Immature natural killer cell (primary cell): ENCODE measurements around the gene EHBP1L1. TPM values are rescaled to one million over a fixed set of nuclear protein-coding genes. Genes with fewer than 3 reads are reported as not detected.
A peak's percentile ranks its signal among the peaks of the same experiment; 100 is the strongest.

ENCODE experiments used
- DNase-seq, 3 donors: peaks; one replicate each; pipeline ENCODE4 v3.0.0; 2022; ENCODE audit warnings: mixed read lengths in 1 of 3
- H3K27ac Mint-ChIP-seq, 6 donors: one replicate each; pipeline ENCODE4 v1.8.0; 2020; ENCODE audit warnings: mixed read lengths in 6 of 6, mild to moderate bottlenecking in 5 of 6, inconsistent platforms in 4 of 6, moderate library complexity in 3 of 6
- H3K27me3 Mint-ChIP-seq, 3 donors: one replicate each; pipeline ENCODE4 v1.8.0; 2020 to 2021; ENCODE audit warnings: low read depth in 3 of 3, mild to moderate bottlenecking in 3 of 3, mixed read lengths in 3 of 3, moderate library complexity in 3 of 3, inconsistent platforms in 1 of 3
- H3K36me3 Mint-ChIP-seq, 3 donors: one replicate each; pipeline ENCODE4 v1.8.0; 2020; ENCODE audit warnings: mixed read lengths in 3 of 3, inconsistent platforms in 2 of 3, mild to moderate bottlenecking in 2 of 3
- H3K4me1 Mint-ChIP-seq, 2 donors: one replicate each; pipeline ENCODE4 v1.8.0; 2020; ENCODE audit warnings: inconsistent platforms in 2 of 2, mild to moderate bottlenecking in 2 of 2, mixed read lengths in 2 of 2, moderate library complexity in 1 of 2
- H3K4me3 Mint-ChIP-seq, 5 donors: one replicate each; pipeline ENCODE4 v1.8.0; 2020; ENCODE audit warnings: mild to moderate bottlenecking in 5 of 5, mixed read lengths in 5 of 5, inconsistent platforms in 3 of 5, moderate library complexity in 3 of 5
- H3K9me3 Mint-ChIP-seq, 6 donors: one replicate each; pipeline ENCODE4 v1.8.0; 2020; ENCODE audit warnings: mild to moderate bottlenecking in 6 of 6, mixed read lengths in 6 of 6, inconsistent platforms in 4 of 6, moderate library complexity in 3 of 6
- polyA plus RNA-seq, 3 donors: library from polyadenylated mRNA; unstranded; fragments of 300-500 nt; fragmentation: Illumina TruSeq; gene quantifications; one replicate each; pipeline ENCODE4 v1.2.3, GENCODE V29; 2021

EHBP1L1 gene
- polyA plus RNA-seq, 3 donors from 2014 or later = 14.8 to 19.3 (median 17.7) TPM

- Mint-ChIP-seq H3K27ac (no peak overlapping the region), H3K36me3 (no peaks in the 10 kb centered on the region), H3K9me3 (no peaks in the 10 kb centered on the region), H3K27me3 (peaks cover 2 to 8% (median 2%) of the 10 kb centered on the region in 3 donors), H3K4me3 (no peak overlapping the region), H3K4me1 (peaks cover 17% of the 10 kb centered on the region in 2 donors)
- DNase-seq = no peak
These were observed 16.3 kb downstream of the EHBP1L1 start for GRCh38 chr11:65591939-65592857.

- Mint-ChIP-seq H3K4me1 (peaks cover 9 to 10% of the 10 kb centered on the region in 2 donors), H3K36me3 (no peaks in the 10 kb centered on the region), H3K9me3 (no peaks in the 10 kb centered on the region), H3K27me3 (peaks cover 2 to 6% (median 2%) of the 10 kb centered on the region in 3 donors), H3K27ac (peak overlapping the region in 1 of 6 donors; percentile 64), H3K4me3 (no peak overlapping the region)
- no peak for DNase-seq
These were observed 17.1 kb downstream of the EHBP1L1 start for GRCh38 chr11:65592858-65593517.

- Mint-ChIP-seq H3K27me3 (peaks cover 0 to 6% (median 2%) of the 10 kb centered on the region in 3 donors), H3K27ac (peak overlapping the region in 2 of 6 donors; percentile 36 to 74), H3K36me3 (no peaks in the 10 kb centered on the region), H3K4me3 (no peak overlapping the region), H3K9me3 (no peaks in the 10 kb centered on the region), H3K4me1 (peaks cover 1 to 2% of the 10 kb centered on the region in 2 donors)
- DNase-seq = peak; percentile 29 to 51 (median 44)
These were observed 17.9 kb downstream of the EHBP1L1 start for GRCh38 chr11:65593518-65594414.

DNA sequence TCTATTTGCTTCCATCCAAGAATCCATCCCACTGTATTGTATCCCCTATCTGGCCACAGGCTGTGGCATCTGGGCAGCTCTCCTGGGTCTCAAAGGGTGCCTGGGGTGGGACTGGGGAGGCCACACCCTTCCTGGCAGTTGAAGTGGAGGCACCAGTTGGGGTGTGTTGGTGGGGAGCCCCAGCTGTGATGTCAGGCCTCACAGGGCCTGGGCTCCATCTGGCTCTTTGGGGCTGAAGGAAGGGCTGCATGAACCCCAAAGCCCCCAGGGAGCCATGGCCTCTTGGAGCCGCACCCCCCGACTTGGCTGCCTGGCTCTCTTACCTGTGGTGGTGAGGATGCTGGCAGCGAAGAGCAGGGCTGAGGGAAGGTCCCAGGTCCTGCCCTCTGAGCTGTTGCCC lies 19.3 kb downstream of the EHBP1L1 start:
- H3K4me1 Mint-ChIP-seq = peaks cover 0 to 2% of the 10 kb centered on the region in 2 donors
- no peak overlapping the region for H3K4me3 Mint-ChIP-seq
- no peaks in the 10 kb centered on the region for H3K36me3 Mint-ChIP-seq
- no peaks in the 10 kb centered on the region for H3K9me3 Mint-ChIP-seq
- no peak overlapping the region for H3K27ac Mint-ChIP-seq
- DNase-seq = no peak
- H3K27me3 Mint-ChIP-seq = peaks cover 0 to 6% (median 0%) of the 10 kb centered on the region in 3 donors

DNA sequence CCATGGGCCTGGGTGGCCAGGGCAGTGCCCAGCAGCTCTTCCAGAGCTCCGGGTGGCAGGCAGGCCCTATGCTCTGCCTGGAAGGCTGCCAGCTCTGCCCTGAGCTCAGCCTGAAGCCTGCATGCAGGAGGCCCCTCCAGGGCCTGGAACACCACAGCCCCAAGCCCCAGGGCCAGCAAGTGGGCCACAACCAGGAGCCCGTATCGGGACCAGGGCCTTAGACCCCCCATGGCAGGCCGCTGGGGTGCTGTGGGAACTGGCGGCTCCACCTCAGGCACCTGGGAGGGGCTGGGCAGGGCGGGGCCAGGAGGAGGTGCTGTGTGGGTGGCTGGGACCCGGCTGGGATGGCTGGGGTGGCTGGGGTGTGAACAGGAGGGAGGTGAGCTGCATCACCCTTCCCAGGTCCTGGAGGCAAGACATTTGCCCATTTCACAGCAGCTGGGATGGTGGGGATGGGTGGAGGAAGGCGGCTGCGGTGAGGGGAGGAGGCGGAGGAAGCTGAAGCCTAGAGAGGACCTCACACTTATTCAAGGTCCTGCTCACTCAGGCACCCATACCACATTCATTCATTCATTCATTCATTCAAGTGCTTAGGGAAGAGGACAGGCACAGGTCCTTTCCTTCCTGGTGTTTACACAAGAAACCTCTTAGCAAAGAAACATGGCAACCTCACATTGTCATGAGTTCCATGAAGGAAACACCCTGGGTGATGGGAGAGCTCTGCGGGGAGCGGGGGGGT lies 19.9 kb downstream of the EHBP1L1 start, which contains the start of gene KCNK7:
TSS of gene KCNK7 (minus strand) at position 258 of the 739 bp plus-strand sequence. CDS start at position 230, 28 bp downstream.
- H3K4me1 Mint-ChIP-seq = no peaks in the 10 kb centered on the region
- H3K9me3 Mint-ChIP-seq = no peaks in the 10 kb centered on the region
- DNase-seq = no peak
- no peaks in the 10 kb centered on the region for H3K36me3 Mint-ChIP-seq
- peaks cover 0 to 6% (median 0%) of the 10 kb centered on the region in 3 donors for H3K27me3 Mint-ChIP-seq
- H3K4me3 Mint-ChIP-seq = no peak within 1 kb of the TSS
- H3K27ac Mint-ChIP-seq = peak within 1 kb of the TSS in 1 of 6 donors; percentile 58

- DNase-seq = no peak
- no peaks in the 10 kb centered on the region for H3K36me3 Mint-ChIP-seq
- no peak overlapping the region for H3K27ac Mint-ChIP-seq
- no peaks in the 10 kb centered on the region for H3K9me3 Mint-ChIP-seq
- no peak overlapping the region for H3K4me3 Mint-ChIP-seq
- H3K27me3 Mint-ChIP-seq = peaks cover 0 to 6% (median 0%) of the 10 kb centered on the region in 3 donors
- H3K4me1 Mint-ChIP-seq = no peaks in the 10 kb centered on the region
These were observed 20.7 kb downstream of the EHBP1L1 start for GRCh38 chr11:65596520-65596919.

DNA sequence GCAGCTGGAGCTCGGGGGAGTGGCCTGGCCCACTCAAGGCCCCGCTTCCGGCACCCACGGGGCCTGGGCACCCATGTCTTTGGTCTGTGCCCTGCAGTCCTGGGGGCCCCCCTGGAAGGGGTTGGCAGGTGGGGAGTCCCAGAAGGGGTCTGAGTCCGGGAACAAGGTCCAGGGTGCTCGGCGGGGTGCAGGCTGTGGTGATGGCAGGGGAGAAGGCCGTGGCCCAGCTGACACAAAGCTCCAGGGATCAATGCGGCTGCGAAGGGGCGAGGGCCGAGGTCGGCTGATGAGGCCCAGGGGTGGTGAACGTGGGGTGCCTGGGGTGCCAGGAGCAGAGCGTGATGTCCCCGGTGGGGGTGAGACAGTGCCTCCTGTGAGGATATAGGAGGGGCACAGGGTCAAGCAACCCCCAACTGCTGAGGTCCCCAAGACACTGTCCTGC lies 22.4 kb downstream of the EHBP1L1 start:
- DNase-seq = no peak
- Mint-ChIP-seq H3K4me1 (no peaks in the 10 kb centered on the region), H3K4me3 (no peak overlapping the region), H3K36me3 (no peaks in the 10 kb centered on the region), H3K9me3 (no peaks in the 10 kb centered on the region), H3K27me3 (peaks cover 0 to 2% (median 0%) of the 10 kb centered on the region in 3 donors), H3K27ac (no peak overlapping the region)

DNA sequence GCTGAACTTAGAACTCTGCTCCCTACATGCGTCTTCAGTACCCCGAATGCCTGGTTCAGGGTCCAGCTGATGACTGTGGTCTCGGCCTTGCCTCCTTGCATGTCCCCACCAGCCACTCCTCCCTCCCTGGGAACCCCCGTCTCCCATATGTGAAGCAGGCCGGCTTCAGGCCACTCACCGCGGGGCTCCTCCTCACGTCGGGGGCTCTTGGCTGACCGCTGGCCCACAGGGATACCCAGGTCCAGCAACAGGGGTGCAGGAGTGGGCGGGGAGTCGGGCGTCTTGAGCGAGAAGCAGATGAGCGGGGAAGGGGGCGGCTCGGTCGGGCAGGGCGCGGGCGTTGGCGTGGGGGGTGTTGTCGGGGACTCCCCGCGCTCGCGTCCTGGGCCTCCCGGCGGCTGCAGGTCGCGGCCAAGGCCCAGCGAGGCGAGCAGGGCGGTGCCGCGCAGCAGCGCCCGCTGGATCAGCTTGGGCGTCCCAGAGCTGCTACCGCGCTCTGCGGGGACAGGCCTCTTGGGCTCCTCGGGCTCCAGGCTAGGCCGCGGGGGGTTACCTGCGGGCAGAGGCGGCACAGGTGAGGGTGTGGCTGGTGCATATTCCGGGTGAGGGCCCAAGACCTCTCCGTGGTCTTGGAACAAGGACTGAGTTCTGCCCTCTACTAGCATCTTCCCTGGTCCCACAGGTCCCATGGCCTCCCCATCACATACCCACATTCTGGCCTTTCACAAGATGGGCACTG lies 23.5 kb downstream of the EHBP1L1 start:
- Mint-ChIP-seq H3K4me3 (no peak overlapping the region), H3K4me1 (no peaks in the 10 kb centered on the region), H3K27me3 (peaks cover 0 to 2% (median 0%) of the 10 kb centered on the region in 3 donors), H3K27ac (no peak overlapping the region), H3K9me3 (no peaks in the 10 kb centered on the region), H3K36me3 (peaks cover 0 to 10% (median 0%) of the 10 kb centered on the region in 3 donors)
- no peak for DNase-seq

- no peak overlapping the region for H3K27ac Mint-ChIP-seq
- DNase-seq = no peak
- peaks cover 0 to 12% (median 0%) of the 10 kb centered on the region in 3 donors for H3K36me3 Mint-ChIP-seq
- H3K27me3 Mint-ChIP-seq = peaks cover 0 to 2% (median 0%) of the 10 kb centered on the region in 3 donors
- H3K4me3 Mint-ChIP-seq = no peak overlapping the region
- H3K9me3 Mint-ChIP-seq = no peaks in the 10 kb centered on the region
- no peaks in the 10 kb centered on the region for H3K4me1 Mint-ChIP-seq
These were observed 24.0 kb downstream of the EHBP1L1 start for GRCh38 chr11:65599955-65600246.

GRCh38 chr11:65604258-65604657 lies 28.4 kb downstream of the EHBP1L1 start:
- Mint-ChIP-seq H3K4me3 (no peak overlapping the region), H3K36me3 (peaks cover 0 to 19% (median 0%) of the 10 kb centered on the region in 3 donors), H3K4me1 (peaks cover 3 to 7% of the 10 kb centered on the region in 2 donors), H3K27ac (peak overlapping the region in 2 of 6 donors; percentile 9 to 29), H3K9me3 (no peaks in the 10 kb centered on the region), H3K27me3 (peaks cover 0 to 1% (median 0%) of the 10 kb centered on the region in 3 donors)
- no peak for DNase-seq

DNA sequence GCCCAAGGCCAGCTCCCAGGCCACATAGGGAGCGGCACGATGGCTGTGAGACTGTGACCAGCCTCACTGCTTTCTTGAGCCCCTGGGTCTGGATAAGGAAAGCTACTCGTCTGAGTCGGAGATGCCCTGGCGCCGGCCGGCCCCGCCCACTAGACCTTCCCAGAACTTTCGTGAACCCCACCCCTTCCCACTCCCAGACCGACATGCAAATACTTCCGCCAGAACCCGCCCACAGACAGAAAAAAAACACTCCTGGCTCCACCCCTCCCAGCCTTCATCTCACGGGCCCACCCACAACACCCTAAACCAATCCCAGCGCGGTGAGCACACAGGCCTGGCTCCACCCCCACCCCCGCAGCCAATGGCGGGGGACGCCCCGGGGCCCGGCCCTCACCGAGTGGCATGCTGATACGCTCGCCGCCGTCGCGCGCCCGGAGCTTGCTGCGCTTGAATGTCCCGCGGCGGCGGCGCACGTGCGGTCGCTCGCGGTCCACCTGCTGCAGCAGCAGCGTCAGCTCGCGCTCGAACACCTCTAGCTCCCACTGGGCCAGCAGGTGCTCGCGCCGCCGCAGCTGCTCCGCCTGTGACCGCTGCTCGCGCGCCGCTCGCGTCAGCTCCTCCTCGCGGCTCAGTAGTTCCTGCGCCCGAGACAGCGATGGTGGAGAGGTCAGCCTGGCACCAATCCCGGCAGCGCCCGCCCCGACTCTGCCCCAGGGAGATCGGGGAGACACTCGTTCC lies 31.2 kb downstream of the EHBP1L1 start:
- Mint-ChIP-seq H3K36me3 (peaks cover 0 to 23% (median 0%) of the 10 kb centered on the region in 3 donors), H3K4me1 (peaks cover 26 to 27% of the 10 kb centered on the region in 2 donors), H3K27me3 (peaks cover 0 to 3% (median 0%) of the 10 kb centered on the region in 3 donors), H3K27ac (no peak overlapping the region), H3K4me3 (no peak overlapping the region), H3K9me3 (no peaks in the 10 kb centered on the region)
- DNase-seq = no peak
